ENCODE measurements around the gene SYVN1.

Gene SYVN1

DNA sequence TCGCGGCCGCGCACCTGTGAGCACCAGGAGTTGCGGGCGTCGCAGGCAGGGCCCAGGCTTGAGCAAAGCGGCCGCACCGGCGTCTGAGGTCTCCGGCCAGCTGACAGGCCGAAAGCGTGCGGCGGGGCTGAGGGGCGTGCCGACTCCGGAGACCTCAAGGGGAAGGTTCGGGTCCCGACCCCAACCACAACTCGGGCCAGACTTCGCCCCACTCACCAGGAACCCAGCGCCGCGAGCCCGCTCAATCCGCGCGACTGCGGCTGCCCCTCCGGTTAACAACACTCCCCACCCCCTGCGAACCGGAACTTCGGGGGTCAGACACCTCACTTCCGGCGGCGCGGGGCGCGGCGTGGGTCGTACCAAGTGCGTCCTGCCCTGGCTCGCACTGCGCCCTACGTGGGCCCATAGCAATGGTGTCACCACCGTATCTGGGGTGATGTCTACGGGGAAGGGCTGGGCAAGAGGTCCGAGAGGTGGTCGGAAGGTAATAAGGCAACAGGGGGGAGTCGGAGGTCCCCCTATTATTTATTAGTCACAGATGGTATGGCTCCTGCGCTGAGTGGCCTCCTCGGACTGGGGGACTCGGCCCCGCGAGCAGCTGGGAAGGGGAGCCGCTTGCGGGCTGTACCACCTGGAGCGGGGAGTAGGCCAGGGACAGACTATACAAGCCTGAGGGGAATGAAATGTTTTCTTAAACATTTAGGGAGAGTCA lies at the start of gene SYVN1:
Gene SYVN1, minus strand, starts transcription at position 280 of the 712 bp plus-strand sequence. CDS start 918 bp downstream, outside the sequence.
- peak; percentile 94 for DNase-seq

DNA sequence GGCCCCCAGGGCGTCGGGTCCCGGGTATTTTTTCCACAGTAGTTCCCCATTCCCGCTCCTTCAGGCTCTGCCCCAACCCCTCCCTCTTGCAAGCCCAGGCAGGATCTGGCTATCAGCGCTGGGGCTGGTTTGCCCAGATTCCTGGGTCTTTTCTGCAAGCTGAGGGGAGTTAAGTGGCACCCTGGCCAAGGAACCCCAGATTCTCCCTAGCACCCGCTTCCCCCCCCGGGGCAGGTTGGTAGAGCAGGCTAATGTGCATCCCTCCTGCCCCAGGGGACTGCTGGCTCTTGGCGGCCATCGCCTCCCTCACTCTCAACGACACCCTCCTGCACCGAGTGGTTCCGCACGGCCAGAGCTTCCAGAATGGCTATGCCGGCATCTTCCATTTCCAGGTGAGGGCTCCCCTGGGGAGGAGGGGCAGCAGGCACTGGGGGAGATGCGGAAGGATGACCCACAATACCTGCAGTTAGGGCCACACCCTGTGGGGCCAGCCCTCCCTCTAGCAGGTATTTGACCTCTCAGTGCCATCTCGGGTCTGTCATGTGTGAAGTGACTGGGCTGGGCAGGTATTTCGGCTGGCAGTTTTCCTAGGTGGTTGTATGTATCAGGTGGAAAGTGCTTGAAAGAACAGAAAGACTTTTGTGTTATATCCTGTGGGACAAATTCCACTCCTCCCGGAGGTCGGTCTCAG lies 49.0 kb upstream of the SYVN1 start:
- peak; percentile 10 for DNase-seq

DNA sequence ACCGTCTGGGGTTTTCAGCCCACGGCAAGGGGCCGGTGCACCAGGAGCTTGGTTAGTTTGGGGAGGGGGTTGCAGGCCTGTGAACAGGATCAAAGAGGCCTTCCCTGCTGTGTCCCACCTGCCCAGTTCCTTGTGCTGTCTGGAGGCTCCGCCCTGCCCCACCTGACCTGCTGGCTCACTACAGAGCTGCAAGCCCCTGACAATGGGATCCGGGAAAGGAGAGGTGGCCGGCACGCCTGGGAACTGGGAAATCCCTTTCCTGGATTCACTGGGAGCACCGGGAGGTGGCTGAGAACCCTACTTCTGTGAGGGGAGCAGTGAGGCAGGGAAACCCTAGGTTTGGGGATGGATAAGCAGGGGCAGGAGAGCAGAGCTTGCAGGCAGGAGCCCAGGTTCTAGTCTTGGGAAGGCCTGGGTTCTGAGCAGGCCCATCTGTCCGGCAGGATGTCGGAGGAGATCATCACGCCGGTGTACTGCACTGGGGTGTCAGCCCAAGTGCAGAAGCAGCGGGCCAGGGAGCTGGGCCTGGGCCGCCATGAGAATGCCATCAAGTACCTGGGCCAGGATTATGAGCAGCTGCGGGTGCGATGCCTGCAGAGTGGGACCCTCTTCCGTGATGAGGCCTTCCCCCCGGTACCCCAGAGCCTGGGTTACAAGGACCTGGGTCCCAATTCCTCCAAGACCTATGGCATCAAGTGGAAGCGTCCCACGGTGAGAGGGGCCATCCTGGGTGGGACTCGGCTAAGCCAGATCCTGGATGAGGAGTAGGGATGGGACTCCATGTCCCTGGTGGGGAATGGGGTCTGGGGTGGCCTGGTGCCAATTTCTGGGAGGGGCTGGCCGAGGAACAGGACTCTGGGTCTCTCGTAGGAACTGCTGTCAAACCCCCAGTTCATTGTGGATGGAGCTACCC lies 48.2 kb upstream of the SYVN1 start:
- DNase-seq: peak; percentile 38

DNA sequence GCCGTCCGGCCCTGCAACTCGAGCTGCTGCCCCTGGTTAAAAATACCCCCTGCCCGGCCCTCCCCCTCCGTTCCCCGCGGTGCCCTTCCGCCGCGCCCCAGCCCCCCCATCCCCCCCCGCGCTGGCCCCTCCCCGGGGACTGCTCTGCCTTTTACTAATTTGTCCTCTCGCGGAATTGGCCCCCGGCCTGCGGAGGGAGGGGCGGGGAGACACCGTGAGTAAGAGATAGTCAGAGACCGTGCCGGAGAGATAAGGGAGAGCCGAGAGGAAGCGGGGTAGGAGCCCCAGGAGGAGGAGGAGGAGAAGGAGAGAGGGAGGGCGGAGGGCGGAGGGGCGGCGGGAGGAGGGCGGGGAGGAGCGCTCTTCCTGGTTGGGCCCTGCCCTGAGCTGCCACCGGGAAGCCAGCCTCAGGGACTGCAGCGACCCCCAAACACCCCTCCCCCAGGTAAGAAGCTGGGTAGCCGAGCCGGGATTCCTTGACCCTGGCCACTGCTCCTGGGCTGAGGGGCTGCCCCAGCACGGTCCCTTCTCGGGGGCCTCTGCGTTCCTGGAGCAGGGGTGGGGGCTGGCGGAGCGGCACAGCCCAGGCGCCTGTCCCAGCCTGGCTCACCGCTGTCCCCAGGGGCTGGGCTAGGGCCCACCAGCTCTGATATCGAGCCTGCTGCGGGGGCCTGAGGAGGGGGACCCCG lies 47.4 kb upstream of the SYVN1 start, which contains the start of gene CAPN1:
Gene CAPN1, plus strand, starts transcription at position 360 of the 689 bp plus-strand sequence. CDS start 774 bp downstream, outside the sequence.
- peak; percentile 60 for DNase-seq

GRCh38 chr11:65180877-65181568 lies 46.7 kb upstream of the SYVN1 start:
- peak; percentile 48 for DNase-seq

- DNase-seq: peak; percentile 9
Observed at GRCh38 chr11:65174571-65175010, 40.3 kb upstream of the SYVN1 start.

GRCh38 chr11:65172600-65172999 lies 38.3 kb upstream of the SYVN1 start:
- no peak for DNase-seq

DNA sequence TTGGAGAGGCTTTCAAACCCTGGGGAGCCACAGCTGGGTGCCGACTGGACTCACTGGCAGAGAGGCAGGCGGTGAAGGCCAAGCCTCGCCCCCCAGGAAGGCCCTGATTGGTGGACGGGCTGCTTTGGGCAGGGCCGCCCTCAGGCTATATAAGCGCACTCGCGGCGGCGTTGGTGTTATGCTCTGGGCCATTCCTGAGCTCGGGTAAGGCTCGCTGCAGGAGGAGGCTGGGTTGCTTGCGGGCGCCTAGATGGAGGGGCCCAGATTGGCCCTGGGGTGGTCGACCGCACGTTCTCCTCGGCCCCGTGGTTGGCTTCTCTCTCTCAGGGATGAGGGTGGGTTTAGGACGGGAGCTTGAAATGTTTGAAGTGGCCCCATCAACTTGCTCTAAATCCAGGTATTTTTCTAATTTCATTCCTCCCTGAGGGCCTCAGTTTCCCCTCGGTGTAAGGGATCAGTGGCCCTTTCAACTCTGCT lies 35.8 kb upstream of the SYVN1 start, which contains the start of gene SPDYC:
Gene SPDYC, plus strand, starts transcription at position 176 of the 477 bp plus-strand sequence. CDS start 1,125 bp downstream, outside the sequence.
- DNase-seq: no peak

DNA sequence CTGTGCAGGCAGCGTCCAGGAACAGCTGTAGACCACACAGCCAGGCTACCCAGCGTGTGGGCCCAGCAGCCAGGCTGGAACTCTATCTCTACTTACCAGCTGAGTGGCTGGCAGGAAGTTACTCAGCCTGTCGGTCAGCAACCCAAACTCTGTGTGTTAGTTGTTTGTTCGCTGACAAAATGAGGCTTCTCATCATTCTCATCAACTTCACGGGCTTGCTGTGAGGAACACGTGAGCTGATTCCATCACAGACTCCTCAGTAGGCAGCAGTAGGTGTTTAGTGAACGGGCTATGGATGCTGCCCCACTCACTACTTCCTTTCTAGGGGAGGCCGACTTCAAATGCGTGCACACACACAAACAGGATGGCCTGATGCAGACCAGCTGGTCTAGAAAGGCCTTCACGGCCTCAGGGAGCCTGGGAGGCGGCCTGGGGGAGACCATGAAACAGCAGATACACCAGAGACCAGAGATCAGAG lies 34.9 kb upstream of the SYVN1 start:
- DNase-seq: no peak

- no peak for DNase-seq
Observed at GRCh38 chr11:65167656-65168055, 33.3 kb upstream of the SYVN1 start.

DNA sequence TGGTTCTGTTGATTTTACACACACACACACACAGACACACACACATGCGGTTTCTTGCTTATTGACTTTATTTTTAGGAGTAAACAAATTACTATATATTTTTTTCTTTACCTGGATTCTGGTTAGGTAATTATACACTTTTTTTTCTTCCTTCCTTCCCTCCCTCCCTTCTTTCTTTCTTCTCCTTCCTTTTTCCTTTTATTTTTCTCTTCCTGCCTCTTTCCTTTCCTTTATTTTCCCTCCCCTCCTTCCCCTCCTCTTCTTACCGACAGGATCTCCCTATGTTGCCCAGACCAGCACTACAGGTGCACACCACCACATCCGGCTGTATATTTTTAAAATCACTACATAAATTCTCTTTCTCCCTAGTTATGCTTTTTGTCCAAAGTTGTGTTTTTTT lies 32.6 kb upstream of the SYVN1 start:
- no peak for DNase-seq

GRCh38 chr11:65165410-65166317 lies 31.3 kb upstream of the SYVN1 start:
- no peak for DNase-seq

- no peak for DNase-seq
Observed at GRCh38 chr11:65163684-65164083, 29.4 kb upstream of the SYVN1 start.

DNA sequence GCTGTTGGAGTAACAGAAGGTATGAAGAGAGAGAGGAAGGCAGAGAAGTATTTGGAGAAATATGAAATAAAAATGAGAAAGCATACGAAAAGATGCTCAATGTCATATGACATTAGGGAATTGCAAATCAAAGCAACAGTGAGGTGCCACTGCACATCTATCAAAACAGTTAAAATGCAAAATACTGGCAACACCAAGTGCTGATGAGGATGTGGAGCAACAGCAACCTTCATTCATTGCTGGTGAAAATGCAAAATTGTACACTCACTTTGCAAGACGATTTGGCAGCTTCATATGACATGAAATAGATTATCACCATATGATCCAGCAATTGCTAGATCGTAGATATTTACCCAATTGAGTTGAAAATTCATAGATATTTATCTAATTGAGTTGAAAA lies 26.3 kb upstream of the SYVN1 start:
- DNase-seq: no peak

DNA sequence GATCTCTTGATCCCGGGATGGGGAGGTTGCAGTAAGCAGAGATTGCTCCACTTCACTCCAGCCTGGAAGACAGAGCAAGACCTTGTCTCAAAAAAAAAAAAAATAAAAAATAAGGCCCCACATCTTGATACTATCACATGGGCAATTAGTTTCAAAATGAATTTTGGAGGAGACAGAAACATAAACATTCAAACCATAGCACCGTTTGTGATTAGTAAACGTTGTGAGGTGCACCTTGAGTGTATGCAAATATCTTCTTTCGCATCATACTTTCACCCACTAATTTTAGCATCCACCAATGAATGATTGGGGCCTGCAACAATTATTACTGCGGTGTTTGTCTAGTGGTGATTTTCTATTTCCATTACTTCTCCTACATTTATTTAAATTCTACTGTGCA lies 24.7 kb upstream of the SYVN1 start:
- DNase-seq: no peak

GRCh38 chr11:65157336-65157735 lies 23.0 kb upstream of the SYVN1 start:
- DNase-seq: no peak

DNA sequence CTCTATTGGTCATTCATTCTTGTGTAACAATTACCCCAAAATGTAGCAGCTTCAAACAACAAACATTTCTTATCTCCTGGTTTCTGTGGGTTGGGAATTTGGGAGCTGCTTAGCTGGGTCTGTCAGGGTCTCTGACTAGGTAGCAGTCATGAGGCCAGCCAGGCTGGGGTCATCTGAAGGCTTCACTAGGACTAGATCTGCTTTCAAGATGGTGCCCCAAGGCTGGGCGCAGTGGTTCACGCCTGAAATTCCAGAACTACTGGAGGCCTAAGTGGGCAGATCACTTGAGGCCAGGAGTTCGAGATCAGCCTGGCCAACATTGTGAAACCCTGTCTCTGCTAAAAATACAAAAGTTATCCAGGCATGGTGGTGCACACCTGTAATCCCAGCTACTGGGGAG lies 22.6 kb upstream of the SYVN1 start:
- DNase-seq: no peak

DNA sequence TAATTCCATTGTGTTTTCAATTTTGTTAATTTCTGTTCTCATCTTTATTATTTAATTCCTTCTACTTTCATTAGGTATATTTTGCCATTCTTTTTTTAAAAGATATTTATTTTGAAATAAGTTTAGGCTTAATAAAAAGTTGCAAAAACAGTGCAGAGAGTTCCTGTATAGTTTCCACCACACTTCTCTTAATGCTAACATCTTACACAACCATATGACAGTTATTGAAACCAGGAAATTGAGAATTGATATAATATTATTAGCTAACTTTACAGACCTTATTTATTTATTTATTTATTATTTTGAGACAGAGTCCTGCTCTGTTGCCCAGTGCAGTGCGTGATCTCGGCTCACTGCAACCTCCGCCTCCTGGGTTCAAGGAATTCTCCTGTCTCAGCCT lies 21.9 kb upstream of the SYVN1 start:
- DNase-seq: no peak

DNA sequence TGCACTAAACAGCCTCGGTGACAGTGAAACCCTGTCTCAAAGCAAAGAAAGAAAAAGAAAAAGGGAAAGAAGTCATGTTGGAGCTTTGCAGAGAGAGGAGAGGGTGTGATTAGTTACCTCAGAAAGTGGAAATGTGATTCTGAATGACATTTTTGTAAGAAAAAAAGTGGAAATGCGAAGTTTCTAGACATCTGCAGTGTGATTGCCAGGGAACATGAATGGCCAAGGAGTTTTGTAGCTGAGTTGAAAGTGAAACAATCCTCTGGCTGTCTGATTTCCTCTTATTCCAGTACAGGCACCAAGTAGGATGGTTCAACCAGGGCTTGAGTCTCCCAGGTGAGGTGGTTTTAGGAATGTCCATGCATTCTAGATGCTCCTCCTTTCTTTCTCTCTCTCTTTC lies 17.8 kb upstream of the SYVN1 start:
- no peak for DNase-seq

DNA sequence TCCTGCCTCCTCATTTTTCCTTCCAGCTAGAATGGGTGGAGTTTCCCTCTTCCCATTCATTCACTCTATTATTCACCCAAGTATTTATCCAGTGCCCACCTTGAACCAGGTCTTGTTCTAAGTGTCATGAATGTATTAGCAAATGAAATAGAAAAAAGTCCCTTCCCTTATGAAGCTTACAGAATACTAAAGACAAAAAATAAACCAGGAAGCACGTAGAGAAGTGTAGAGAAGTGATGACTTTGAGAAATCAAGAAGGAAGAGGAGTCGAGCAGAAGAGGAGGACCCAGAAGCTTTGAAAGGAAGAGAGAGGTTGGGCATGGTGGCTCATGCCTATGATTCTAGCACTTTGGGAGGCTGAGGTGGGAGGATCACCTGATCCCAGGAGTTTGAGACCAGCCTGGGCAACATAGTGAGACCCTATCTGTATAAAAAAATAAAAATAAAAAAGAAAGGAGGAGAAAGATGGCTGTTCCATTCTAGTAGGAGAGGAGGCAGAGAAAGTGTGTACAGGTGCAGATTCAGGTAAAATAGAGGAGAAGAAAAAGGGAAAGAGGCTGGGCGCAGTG lies 17.1 kb upstream of the SYVN1 start:
- DNase-seq: no peak

Data from NCI-H510A treated with DMSO at 0.1 percent for 48 hours (cell line).